Neural crest cell (in vitro differentiated cells): ENCODE measurements around the gene CD6. TPM values are rescaled to one million over a fixed set of nuclear protein-coding genes. Genes with fewer than 3 reads are reported as not detected.
"Not testable (repeated sequence)": the region's sequence is repeated elsewhere in the genome, so short reads cannot be mapped to it uniquely, and the experiment has no call there.

Source experiments
- DNase-seq: peaks from one replicate; pipeline ENCODE4 v3.0.0; 2021; ENCODE audit warnings: low read depth, mixed read lengths, low spot score
- H3K27ac Mint-ChIP-seq: one replicate; pipeline ENCODE4 v1.8.0; 2021; ENCODE audit warnings: mild to moderate bottlenecking, mixed read lengths; ENCODE audit not compliant: unreplicated experiment
- H3K27me3 Mint-ChIP-seq: 2 replicates; pipeline ENCODE4 v1.8.0; 2021; ENCODE audit warnings: low read depth, mild to moderate bottlenecking, mixed read lengths
- H3K36me3 Mint-ChIP-seq: 2 replicates; pipeline ENCODE4 v1.8.0; 2021; ENCODE audit warnings: low read depth, mild to moderate bottlenecking, mixed read lengths
- H3K4me1 Mint-ChIP-seq: 2 replicates; pipeline ENCODE4 v1.8.0; 2021; ENCODE audit warnings: mixed read lengths
- H3K4me3 Mint-ChIP-seq: one replicate; pipeline ENCODE4 v1.8.0; 2021; ENCODE audit warnings: mild to moderate bottlenecking, mixed read lengths
- H3K9me3 Mint-ChIP-seq: 2 replicates; pipeline ENCODE4 v1.8.0; 2021; ENCODE audit warnings: mixed read lengths
- total RNA-seq: library from RNA; stranded (reverse); gene quantifications from 2 replicates; pipeline ENCODE4 v1.2.1, GENCODE V29; 2021
- TF ChIP-seq, protein P1 (sequence below): fragments of 200-600 bp; sonication (generic); conservative IDR thresholded peaks from 2 replicates; pipeline ENCODE4 v1.5.0; 2021; ENCODE audit warnings: antibody characterized with exemption, mild to moderate bottlenecking

The CD6 gene
- total RNA-seq, 1 donor from 2014 or later: 0.30 TPM

DNA sequence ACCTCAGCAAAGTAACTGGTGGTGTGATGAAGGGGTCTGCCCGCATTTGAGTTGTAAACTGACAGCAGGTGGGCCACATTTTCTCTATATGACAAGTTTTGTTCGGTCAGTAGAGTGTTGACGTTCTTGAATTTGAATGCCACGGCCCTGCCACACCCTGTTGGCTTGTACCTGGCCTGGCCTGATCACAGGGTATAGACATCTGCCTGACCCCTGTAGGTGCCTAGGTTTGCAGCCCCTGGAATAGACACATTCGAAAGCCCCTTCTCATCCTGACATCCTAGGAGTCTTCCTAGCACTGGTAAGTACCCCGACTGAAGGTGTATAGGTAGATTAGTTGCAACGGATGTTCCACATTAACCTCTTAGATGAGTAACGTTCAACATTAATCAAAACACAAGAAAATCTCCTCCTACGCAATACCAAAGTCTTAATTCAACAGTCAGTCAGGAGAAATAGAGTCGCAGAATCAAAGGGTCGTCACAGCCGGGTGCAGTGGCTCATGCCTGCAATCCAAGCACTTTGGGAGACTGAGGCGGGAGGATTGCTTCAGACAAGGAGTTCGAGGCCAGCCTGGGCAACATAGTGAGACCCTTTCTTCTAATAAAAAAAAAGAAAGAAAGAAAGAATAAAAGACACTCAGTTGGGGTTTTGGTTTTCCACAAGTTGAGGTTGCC lies 87.2 kb downstream of the CD6 start:
- peaks cover 4% of the 10 kb centered on the region for H3K4me1 Mint-ChIP-seq
- TF ChIP-seq, protein P1, sequence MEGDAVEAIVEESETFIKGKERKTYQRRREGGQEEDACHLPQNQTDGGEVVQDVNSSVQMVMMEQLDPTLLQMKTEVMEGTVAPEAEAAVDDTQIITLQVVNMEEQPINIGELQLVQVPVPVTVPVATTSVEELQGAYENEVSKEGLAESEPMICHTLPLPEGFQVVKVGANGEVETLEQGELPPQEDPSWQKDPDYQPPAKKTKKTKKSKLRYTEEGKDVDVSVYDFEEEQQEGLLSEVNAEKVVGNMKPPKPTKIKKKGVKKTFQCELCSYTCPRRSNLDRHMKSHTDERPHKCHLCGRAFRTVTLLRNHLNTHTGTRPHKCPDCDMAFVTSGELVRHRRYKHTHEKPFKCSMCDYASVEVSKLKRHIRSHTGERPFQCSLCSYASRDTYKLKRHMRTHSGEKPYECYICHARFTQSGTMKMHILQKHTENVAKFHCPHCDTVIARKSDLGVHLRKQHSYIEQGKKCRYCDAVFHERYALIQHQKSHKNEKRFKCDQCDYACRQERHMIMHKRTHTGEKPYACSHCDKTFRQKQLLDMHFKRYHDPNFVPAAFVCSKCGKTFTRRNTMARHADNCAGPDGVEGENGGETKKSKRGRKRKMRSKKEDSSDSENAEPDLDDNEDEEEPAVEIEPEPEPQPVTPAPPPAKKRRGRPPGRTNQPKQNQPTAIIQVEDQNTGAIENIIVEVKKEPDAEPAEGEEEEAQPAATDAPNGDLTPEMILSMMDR: no peak
- no peaks in the 10 kb centered on the region for H3K9me3 Mint-ChIP-seq
- peak overlapping the region; percentile 8 for H3K27ac Mint-ChIP-seq
- no peak overlapping the region for H3K4me3 Mint-ChIP-seq
- H3K36me3 Mint-ChIP-seq: no peaks in the 10 kb centered on the region
- DNase-seq: no peak
- no peaks in the 10 kb centered on the region for H3K27me3 Mint-ChIP-seq

DNA sequence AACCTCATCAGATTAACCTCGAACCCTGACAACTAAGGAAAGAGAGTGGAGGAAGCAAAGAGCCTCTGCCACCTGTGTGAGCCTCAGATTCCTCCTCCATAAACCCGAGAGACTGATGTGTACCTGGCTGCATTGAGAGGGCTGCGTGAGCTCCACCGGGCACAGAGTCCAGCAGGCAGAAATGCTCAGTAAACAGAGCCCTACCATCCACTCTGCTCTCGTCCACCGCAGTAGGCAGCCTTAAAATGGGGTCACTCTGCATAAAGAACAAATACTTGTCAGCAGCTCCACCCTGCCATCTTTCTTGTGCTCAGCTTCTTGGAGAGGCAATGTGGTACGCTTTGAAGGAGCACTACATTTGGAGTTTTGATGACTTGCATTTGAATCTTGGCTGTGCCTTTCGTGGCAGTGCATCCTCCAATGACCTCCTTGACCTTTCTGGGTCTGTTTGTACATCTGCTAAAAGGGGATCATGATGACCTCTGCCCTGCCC lies 87.8 kb downstream of the CD6 start:
- Mint-ChIP-seq H3K4me3 (no peak overlapping the region), H3K36me3 (no peaks in the 10 kb centered on the region), H3K27ac (no peak overlapping the region), H3K9me3 (no peaks in the 10 kb centered on the region), H3K27me3 (no peaks in the 10 kb centered on the region), H3K4me1 (peaks cover 4% of the 10 kb centered on the region)
- TF ChIP-seq, protein P1: no peak
- no peak for DNase-seq

DNA sequence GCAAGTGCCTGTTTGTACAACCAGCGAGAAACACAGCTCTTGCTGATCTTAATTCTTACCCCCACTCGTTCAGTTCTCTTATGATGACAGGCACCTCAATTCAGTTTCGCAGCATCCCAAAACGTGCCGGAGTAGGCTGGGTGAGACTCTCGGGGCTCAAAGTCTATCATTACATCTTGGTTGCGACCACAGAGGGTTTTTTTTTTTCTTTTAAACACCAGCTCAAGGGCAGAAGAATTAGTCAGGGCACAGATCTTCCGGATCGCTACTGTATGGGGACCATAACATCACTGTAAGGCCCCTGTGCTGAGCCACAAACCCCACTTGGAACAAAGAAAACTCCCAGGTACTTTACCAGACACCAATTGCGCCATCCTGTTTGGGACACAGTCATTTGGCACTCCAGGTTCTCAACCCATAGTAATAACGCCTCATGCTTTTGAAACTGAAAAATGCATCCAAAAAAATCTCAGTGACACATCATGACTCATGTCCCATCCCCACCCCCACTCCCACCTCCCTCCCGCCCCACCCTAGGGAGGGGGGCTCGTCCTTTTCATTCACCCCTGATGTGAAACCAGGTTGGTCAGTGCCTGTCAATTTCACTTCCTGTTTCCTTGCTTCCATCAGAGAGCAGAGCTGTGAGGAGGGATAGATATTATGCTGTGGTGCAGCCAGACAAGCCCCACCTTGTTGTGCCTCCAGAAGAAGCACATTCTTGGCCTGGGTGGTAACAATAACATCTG lies 89.8 kb downstream of the CD6 start:
- Mint-ChIP-seq H3K27me3 (no peaks in the 10 kb centered on the region), H3K4me3 (no peak overlapping the region), H3K4me1 (peaks cover 4% of the 10 kb centered on the region), H3K9me3 (no peaks in the 10 kb centered on the region), H3K36me3 (no peaks in the 10 kb centered on the region), H3K27ac (no peak overlapping the region)
- TF ChIP-seq, protein P1: no peak
- no peak for DNase-seq

DNA sequence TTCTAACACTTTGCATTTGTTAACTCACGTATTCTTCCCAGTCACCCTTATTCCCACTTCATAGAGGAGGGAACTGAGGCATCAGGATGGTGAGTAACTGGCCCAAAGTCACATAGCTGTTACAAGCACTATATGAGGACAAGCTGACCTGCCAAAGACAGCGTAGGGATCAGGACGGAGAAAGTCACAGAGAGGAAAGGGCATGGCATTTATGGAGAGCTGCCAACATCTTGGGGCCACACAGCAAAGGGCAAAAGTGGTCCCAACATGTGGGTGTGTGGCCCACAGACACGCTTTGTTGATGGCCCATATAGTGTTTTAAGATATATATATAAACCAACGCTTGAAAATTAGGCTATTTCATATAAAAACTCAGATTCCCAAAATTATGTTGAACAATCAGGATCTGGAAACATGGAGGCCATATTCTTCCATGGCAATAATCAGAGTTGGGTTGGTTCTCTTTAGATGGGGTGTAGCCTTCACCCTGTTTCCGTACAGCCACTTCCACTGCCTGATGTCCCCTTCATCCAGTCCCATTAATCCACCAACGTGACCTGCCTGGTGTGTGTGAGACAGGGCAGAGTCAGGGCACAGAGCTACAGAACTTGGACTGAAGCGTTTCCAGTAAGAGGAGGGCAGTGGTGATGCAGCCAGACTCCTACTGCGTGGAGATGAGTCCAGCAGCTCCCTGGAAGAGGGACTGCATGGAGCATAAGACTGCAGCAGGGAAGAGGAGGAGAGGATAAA lies 90.9 kb downstream of the CD6 start:
- H3K36me3 Mint-ChIP-seq: no peaks in the 10 kb centered on the region
- H3K27me3 Mint-ChIP-seq: no peaks in the 10 kb centered on the region
- no peaks in the 10 kb centered on the region for H3K4me1 Mint-ChIP-seq
- no peaks in the 10 kb centered on the region for H3K9me3 Mint-ChIP-seq
- no peak overlapping the region for H3K4me3 Mint-ChIP-seq
- no peak for DNase-seq
- no peak overlapping the region for H3K27ac Mint-ChIP-seq
- TF ChIP-seq, protein P1: no peak

DNA sequence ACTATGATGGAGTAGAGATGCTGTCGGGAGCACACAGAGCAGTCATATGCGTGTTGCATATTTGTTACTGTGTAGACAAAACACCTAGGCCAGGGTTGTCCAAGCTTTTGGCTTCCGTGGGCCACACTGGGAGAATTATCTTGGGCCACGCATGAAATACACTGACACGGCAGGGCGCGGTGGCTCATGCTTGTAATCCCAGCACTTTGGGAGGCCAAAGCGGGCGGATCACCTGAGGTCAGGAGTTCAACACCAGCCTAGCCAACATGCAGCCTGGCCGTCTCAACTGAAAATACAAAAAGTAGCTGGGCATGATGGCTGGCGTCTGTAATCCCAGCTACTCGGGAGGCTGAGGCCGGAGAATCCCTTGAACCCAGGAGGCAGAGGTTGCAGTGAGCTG lies 93.8 kb downstream of the CD6 start:
- not testable (repeated sequence) for H3K27ac Mint-ChIP-seq, H3K9me3 Mint-ChIP-seq, H3K4me1 Mint-ChIP-seq, DNase-seq, H3K4me3 Mint-ChIP-seq, H3K36me3 Mint-ChIP-seq, H3K27me3 Mint-ChIP-seq
